CD14-positive monocyte (primary cell): ENCODE measurements around the gene ZNF467. TPM values are rescaled to one million over a fixed set of nuclear protein-coding genes. Genes with fewer than 3 reads are reported as not detected.

Source experiments
- DNase-seq, 3 donors: peaks; one replicate each; pipeline ENCODE4 v3.0.0-alpha.2; 2011 to 2022
- H2AFZ ChIP-seq: 2 replicates; pipeline ENCODE4 v1.6.0; 2012; ENCODE audit warnings: mild to moderate bottlenecking, low read depth, low read length, inconsistent platforms; ENCODE audit not compliant: insufficient read depth, poor library complexity, severe bottlenecking
- H3K27ac ChIP-seq, 2 donors: 1 replicate in 1 of 2; 2 replicates in 1 of 2; pipeline ENCODE4 v1.5.1; 2012 to 2013; ENCODE audit warnings: low read length in 2 of 2, control low read depth in 1 of 2, inconsistent platforms in 1 of 2, low read depth in 1 of 2, mild to moderate bottlenecking in 1 of 2
- H3K27me3 ChIP-seq, 2 donors: one replicate each; pipeline versions ENCODE4 v1.6.0 to v1.6.1; 2011 to 2013; ENCODE audit warnings: low read length in 2 of 2; ENCODE audit not compliant: control insufficient read depth in 2 of 2, insufficient read depth in 2 of 2
- H3K36me3 ChIP-seq, 2 donors: replicated peaks in 1 of 2; 1 replicate in 1 of 2; 2 replicates in 1 of 2; pipeline versions ENCODE4 v1.5.1 to v1.6.1; 2012 to 2013; ENCODE audit warnings: low read length in 2 of 2, control low read depth in 1 of 2, inconsistent platforms in 1 of 2, mild to moderate bottlenecking in 1 of 2; ENCODE audit not compliant: insufficient read depth in 2 of 2, control insufficient read depth in 1 of 2
- H3K4me1 ChIP-seq, 2 donors: 1 replicate in 1 of 2; 2 replicates in 1 of 2; pipeline versions ENCODE4 v1.5.1 to v1.6.1; 2012 to 2013; ENCODE audit warnings: low read length in 2 of 2, control low read depth in 1 of 2, inconsistent platforms in 1 of 2, mild to moderate bottlenecking in 1 of 2, moderate library complexity in 1 of 2; ENCODE audit not compliant: insufficient read depth in 2 of 2, control insufficient read depth in 1 of 2
- H3K4me2 ChIP-seq: replicated peaks from 2 replicates; pipeline ENCODE3; 2012; ENCODE audit warnings: low read length, moderate library complexity, mild to moderate bottlenecking; ENCODE audit not compliant: poor library complexity, severe bottlenecking; ENCODE audit errors: extremely low read depth
- H3K4me3 ChIP-seq, 3 experiments: fragments of 200-600 bp in 1 of 3; sonication (generic) in 1 of 3; replicated peaks in 1 of 3; 1 replicate in 2 of 3; 2 replicates in 1 of 3; pipeline ENCODE4 v1.5.1; 2011 to 2013; ENCODE audit warnings: low read length in 3 of 3, mild to moderate bottlenecking in 3 of 3, control low read depth in 2 of 3, low read depth in 2 of 3, inconsistent platforms in 1 of 3, moderate library complexity in 1 of 3
- H3K79me2 ChIP-seq: 2 replicates; pipeline ENCODE4 v1.6.0; 2012; ENCODE audit warnings: mild to moderate bottlenecking, control low read depth, inconsistent platforms, low read length, moderate library complexity; ENCODE audit not compliant: insufficient read depth
- H3K9ac ChIP-seq: 2 replicates; pipeline ENCODE4 v1.6.0; 2017; ENCODE audit warnings: low read length, mild to moderate bottlenecking; ENCODE audit not compliant: insufficient read depth, poor library complexity, severe bottlenecking
- H3K9me3 ChIP-seq, 2 donors: replicated peaks in 1 of 2; 1 replicate in 1 of 2; 2 replicates in 1 of 2; pipeline versions ENCODE4 v1.5.1 to v1.6.1; 2012 to 2013; ENCODE audit warnings: low read length in 2 of 2, control low read depth in 1 of 2; ENCODE audit not compliant: control insufficient read depth in 1 of 2, insufficient read depth in 1 of 2
- H4K20me1 ChIP-seq: 2 replicates; pipeline ENCODE4 v1.6.0; 2012; ENCODE audit warnings: mild to moderate bottlenecking, low read length, control low read depth, moderate library complexity; ENCODE audit not compliant: insufficient read depth
- H3K27ac Mint-ChIP-seq, 7 donors: one replicate each; pipeline ENCODE4 v1.8.0; 2020; ENCODE audit warnings: mild to moderate bottlenecking in 7 of 7, mixed read lengths in 7 of 7, moderate library complexity in 6 of 7, inconsistent platforms in 2 of 7
- H3K27me3 Mint-ChIP-seq, 3 donors: one replicate each; pipeline ENCODE4 v1.8.0; 2021 to 2022; ENCODE audit warnings: low read depth in 3 of 3, mild to moderate bottlenecking in 3 of 3, mixed read lengths in 3 of 3, moderate library complexity in 3 of 3, inconsistent platforms in 1 of 3
- H3K36me3 Mint-ChIP-seq, 2 donors: one replicate each; pipeline ENCODE4 v1.8.0; 2020; ENCODE audit warnings: mixed read lengths in 2 of 2, inconsistent platforms in 1 of 2, mild to moderate bottlenecking in 1 of 2
- H3K4me1 Mint-ChIP-seq: one replicate; pipeline ENCODE4 v1.8.0; 2020; ENCODE audit warnings: mild to moderate bottlenecking, mixed read lengths
- H3K4me3 Mint-ChIP-seq, 2 donors: one replicate each; pipeline ENCODE4 v1.8.0; 2020; ENCODE audit warnings: mild to moderate bottlenecking in 2 of 2, mixed read lengths in 2 of 2, moderate library complexity in 1 of 2
- H3K9me3 Mint-ChIP-seq, 7 donors: one replicate each; pipeline ENCODE4 v1.8.0; 2020 to 2022; ENCODE audit warnings: mixed read lengths in 7 of 7, mild to moderate bottlenecking in 6 of 7, moderate library complexity in 6 of 7, inconsistent platforms in 2 of 7
- WGBS: methylation state at CpG from one replicate; pipeline ENCODE4 v1.1.5; 2013; ENCODE audit warnings: missing lambda C conversion rate; ENCODE audit not compliant: insufficient coverage; 5-methylcytosine and 5-hydroxymethylcytosine counted together
- intact Hi-C, 2 donors: fragments of 100-400 bp; cut with micrococcal nuclease; formaldehyde crosslinking; loops; one replicate each; pipeline versions ENCODE4 v1.15.0 to v1.15.1; 2023
- polyA plus RNA-seq, 3 donors: library from polyadenylated mRNA; depleted of rRNA in 1 of 3; unstranded in 2 of 3; stranded (reverse) in 1 of 3; fragments of 300-500 nt in 2 of 3; fragments of >200 nt in 1 of 3; fragmentation: Illumina TruSeq in 2 of 3; gene quantifications; 1 replicate in 2 of 3; 2 replicates in 1 of 3; pipeline ENCODE4 v1.2.3, GENCODE V29; 2012 to 2021
- TF ChIP-seq, protein P1 (sequence below): fragments of 200-600 bp; IDR thresholded peaks from one replicate; pipeline ENCODE4 v1.8.0; 2022; ENCODE audit warnings: antibody characterized with exemption, mild to moderate bottlenecking

The ZNF467 gene
- polyA plus RNA-seq, 3 donors, result 43.4 to 100 (median 52.8) TPM

DNA sequence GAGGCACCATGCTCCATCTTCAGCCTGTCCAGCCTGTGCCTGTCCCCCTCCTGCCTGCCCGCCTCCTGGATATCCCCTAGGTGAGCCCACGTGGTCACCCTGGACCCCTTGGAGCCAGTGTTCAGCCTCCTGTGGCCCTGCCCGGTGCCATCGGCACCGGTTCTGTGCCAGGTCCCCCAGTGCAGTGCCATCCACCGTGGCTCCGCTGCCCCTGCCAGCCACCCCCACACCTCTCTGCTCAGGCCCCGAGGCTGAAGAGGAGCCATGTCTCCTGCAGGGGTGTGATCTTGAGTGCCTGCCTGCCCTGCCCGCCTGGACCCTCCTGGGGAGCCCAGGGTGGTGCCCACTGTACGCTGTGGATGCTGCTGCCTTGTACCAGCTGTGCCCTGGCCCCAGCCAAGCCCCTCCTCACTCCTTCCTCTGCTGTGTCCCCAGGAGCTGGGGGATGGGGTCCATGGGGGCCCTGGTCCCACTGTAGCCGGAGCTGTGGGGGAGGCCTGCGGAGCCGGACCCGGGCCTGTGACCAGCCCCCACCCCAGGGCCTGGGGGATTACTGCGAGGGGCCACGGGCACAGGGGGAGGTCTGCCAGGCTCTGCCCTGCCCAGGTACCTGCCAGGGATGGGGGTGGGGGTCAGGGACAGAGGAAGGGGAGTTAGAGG lies 38.6 kb upstream of the ZNF467 start:
- no peaks in the 10 kb centered on the region for H3K27me3 ChIP-seq
- TF ChIP-seq, protein P1, sequence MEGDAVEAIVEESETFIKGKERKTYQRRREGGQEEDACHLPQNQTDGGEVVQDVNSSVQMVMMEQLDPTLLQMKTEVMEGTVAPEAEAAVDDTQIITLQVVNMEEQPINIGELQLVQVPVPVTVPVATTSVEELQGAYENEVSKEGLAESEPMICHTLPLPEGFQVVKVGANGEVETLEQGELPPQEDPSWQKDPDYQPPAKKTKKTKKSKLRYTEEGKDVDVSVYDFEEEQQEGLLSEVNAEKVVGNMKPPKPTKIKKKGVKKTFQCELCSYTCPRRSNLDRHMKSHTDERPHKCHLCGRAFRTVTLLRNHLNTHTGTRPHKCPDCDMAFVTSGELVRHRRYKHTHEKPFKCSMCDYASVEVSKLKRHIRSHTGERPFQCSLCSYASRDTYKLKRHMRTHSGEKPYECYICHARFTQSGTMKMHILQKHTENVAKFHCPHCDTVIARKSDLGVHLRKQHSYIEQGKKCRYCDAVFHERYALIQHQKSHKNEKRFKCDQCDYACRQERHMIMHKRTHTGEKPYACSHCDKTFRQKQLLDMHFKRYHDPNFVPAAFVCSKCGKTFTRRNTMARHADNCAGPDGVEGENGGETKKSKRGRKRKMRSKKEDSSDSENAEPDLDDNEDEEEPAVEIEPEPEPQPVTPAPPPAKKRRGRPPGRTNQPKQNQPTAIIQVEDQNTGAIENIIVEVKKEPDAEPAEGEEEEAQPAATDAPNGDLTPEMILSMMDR, result no peak
- DNase-seq, result no peak
- Mint-ChIP-seq H3K4me1 (no peaks in the 10 kb centered on the region), H3K27ac (no peak overlapping the region), H3K27me3 (peaks cover 0 to 3% (median 2%) of the 10 kb centered on the region in 3 donors), H3K9me3 (no peaks in the 10 kb centered on the region), H3K4me3 (no peak overlapping the region), H3K36me3 (no peaks in the 10 kb centered on the region)
- H3K4me2 ChIP-seq, result no peak overlapping the region
- 98% methylated on average over 11 of the region's 16 CpGs for WGBS
- H3K79me2 ChIP-seq, result no peaks in the 10 kb centered on the region
- H3K36me3 ChIP-seq, result no peaks in the 10 kb centered on the region
- no peak overlapping the region for H3K9ac ChIP-seq
- H4K20me1 ChIP-seq, result no peaks in the 10 kb centered on the region
- no peaks in the 10 kb centered on the region for H3K9me3 ChIP-seq
- no peak overlapping the region for H3K4me3 ChIP-seq
- no peak overlapping the region for H3K27ac ChIP-seq
- no peak overlapping the region for H2AFZ ChIP-seq
- no peaks in the 10 kb centered on the region for H3K4me1 ChIP-seq
- intact Hi-C loops, result no loop called here

DNA sequence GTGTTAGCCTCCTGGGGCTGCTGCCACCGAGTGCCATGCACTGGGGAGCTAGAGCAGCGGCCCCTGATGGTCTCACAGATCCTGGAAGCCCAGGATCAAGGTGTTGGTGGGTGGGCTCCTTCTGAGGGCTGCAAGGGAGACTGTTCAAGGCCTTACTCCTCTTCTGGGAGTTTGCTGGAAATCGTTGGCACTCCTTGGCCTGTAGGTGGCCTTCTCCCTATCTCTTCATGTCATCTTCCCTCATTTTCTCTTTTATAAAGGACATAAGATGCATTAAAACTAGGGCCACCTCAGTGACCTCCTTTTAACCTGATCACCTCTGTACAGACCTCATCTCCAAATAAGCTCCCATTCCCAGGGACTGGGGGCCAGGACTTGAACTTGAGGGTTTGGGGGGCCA lies 37.8 kb upstream of the ZNF467 start:
- Histone ChIP-seq H3K4me1 (no peaks in the 10 kb centered on the region), H3K9ac (no peak overlapping the region), H3K79me2 (no peaks in the 10 kb centered on the region), H3K9me3 (no peaks in the 10 kb centered on the region), H3K4me3 (no peak overlapping the region), H2AFZ (no peak overlapping the region), H3K27me3 (no peaks in the 10 kb centered on the region), H4K20me1 (no peaks in the 10 kb centered on the region), H3K27ac (no peak overlapping the region), H3K4me2 (no peak overlapping the region), H3K36me3 (no peaks in the 10 kb centered on the region)
- Mint-ChIP-seq H3K27me3 (peaks cover 0 to 3% (median 2%) of the 10 kb centered on the region in 3 donors), H3K36me3 (no peaks in the 10 kb centered on the region), H3K4me1 (no peaks in the 10 kb centered on the region), H3K9me3 (no peaks in the 10 kb centered on the region), H3K27ac (no peak overlapping the region), H3K4me3 (no peak overlapping the region)
- TF ChIP-seq, protein P1, result no peak
- WGBS, result 83% methylated on average over 1 of the region's 3 CpGs
- intact Hi-C loops, result no loop called here
- no peak for DNase-seq
